GM18907 (cell line): ENCODE results near the gene AP2S1.
"Not testable (repeated sequence)": the region's sequence is repeated elsewhere in the genome, so short reads cannot be mapped to it uniquely, and the experiment has no call there.

Experiments used
- ATAC-seq: cut with Tn5 transposase; IDR thresholded peaks from one replicate; pipeline ENCODE4 v1.9.1; 2021; ENCODE audit warnings: mild to moderate bottlenecking, moderate library complexity; ENCODE audit not compliant: unreplicated experiment

AP2S1 gene

DNA sequence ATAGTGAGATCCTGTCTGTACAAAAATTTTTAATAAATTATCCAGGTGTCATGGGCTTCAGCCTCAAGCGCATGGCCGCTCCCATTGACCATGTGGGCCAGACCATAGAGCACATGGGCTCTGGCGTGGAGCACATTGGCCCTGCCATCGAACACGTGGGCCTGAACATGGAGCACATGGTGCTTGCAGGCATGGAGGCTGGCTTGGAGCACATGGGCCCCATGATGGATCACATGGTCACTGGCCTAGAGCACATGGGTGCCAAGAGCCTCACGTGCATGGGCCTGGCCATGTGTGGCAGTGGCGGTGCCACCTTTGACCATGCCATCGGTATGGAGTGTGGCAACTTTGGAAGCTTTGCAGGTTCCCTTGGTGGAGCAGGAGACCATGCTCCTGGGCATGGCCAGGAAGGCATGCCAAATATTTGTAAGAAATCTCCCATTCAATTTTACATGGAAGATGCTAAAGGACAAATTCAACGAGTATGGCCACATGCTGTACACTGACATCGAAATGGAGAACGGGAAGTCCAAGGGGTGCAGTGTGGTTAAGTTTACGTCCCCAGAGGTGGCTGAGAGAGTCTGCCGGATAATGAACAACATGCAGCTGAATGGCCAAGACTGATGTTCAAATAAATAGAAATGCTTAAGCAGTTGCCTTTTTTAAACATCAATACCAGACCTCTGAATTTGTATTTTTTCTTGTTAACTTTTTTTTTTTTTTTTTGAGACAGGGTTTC is 40.9 kb downstream of the AP2S1 start:
- no peak for ATAC-seq

DNA sequence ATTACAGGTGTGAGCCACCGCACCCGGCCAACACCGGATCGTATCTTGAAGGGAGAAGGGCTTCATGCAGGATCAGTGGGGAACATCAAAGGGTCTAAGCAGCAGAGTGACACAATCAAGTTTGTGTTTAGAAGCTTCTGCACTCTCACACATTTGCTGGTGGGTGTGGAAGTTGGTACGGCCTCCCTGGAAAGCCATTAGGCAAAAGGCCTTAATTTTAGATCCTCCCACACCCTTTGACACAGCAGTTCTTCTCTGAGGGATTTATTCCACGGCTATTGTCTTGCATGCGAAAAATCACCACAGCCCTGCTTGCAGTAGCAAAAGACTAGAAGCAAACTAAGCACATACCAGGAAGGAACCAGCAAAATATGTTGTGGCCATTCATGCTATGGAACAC is 44.0 kb downstream of the AP2S1 start:
- no peak for ATAC-seq

DNA sequence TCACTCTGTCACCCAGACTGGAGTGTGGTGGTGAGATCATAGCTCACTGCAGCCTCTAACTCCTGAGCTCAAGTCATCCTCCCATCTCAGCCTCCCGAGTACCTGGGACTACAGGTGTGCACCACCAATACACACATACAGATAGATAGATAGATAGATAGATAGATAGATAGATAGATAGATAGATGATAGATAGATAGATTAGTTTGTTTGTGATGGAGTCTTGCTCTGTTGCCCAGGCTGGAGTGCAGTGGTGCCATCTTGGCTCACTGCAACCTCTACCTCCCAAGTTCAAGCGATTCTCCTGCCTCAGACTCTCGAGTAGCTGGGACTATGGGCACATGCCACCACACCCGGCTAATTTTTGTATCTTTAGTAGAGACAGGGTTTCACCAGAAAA is 46.2 kb downstream of the AP2S1 start:
- ATAC-seq, result not testable (repeated sequence)

DNA sequence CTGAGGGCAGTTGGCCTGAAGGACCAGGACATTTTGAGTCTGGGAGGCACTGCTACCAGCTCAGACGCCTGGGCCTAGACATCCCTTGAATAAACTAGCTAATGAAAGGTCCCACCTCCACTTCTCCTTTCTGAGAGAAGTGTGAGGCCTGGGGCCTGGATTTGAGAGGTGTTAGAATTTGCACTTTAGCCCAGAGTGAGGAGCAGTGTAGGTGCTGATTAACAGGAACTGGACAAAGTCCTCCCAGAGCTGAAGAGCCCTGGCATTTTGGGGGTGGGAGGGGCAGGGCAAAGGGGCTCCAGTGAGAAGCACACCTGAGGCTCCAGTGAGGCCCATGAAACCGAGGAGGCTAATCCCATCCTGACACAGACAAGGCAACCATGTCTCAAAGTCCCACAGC is 47.1 kb downstream of the AP2S1 start:
- ATAC-seq, result no peak

DNA sequence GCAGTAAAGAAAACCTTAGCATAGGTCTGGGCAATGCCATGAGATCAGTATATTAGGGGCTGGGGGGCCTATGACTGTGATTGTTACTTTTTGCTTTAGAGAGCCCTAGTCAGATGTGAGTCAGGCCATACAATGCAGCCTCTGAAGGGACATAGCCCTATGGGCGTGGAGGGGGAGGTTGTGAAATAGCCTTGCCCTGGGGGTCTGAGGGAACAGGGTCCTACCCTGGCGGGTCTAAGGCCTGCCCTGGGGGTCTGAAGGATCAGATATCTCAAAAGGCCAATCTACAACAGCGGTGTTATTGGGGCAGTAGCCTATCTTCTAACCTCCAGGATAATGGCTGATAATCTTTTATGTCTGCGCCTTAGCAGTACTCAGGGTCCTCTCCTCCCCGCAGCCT is 48.5 kb downstream of the AP2S1 start:
- ATAC-seq, result no peak

DNA sequence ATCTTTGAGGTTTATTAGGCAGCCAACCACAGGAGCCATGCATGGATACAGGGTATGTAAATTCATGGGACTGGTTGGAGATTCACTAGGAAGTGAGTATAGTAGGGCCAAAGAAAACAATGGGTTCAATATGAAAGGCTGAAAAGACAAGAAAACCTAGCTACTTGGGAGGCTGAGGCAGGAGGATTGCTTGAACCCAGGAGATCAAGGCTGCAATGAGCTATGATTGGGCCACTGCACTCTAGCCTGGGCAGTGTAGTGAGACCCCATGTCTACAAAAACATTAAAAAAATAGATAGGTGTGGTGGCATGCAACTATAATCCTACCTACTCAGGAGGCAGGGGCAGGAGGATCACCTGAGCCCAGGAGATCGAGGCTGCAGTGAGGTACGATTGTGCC is 51.9 kb downstream of the AP2S1 start:
- ATAC-seq, result no peak

DNA sequence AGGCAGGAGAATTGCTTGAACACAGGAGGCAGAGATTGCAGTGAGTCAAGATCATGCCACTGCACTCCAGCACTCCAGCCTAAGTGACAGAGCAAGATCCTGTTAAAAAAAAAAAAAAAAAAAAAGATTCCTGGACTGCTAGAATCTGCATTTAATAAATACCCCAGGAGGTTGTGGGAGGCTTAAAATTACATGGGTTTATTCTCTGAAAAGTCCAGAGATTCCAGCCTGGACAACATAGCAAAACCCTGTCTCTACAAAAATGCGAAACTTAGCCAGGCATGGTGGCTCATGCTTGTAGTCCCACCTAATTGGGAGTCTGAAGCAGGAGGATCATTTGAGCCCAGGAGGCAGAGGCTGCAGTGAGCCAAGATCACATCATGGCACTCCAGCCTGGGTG is 52.8 kb downstream of the AP2S1 start:
- ATAC-seq, result no peak

DNA sequence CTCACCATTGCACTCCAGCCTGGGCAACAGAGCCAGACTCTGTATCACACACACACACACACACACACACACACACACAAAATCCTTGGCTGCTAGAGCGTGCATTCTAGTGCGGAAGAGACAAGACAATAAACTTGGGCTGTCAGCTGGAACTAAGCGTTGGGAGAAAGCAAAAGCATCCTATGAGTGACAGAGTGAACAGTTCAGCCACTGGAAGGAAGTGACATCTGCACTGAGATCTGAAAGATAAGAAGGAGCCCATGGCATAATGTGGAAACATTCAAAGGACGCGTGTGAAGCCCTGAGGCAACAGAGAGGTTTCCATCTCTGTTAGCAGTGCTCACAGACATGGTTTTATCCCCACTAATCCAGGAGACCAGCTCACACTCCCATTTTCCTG is 58.7 kb downstream of the AP2S1 start:
- ATAC-seq, result no peak

DNA sequence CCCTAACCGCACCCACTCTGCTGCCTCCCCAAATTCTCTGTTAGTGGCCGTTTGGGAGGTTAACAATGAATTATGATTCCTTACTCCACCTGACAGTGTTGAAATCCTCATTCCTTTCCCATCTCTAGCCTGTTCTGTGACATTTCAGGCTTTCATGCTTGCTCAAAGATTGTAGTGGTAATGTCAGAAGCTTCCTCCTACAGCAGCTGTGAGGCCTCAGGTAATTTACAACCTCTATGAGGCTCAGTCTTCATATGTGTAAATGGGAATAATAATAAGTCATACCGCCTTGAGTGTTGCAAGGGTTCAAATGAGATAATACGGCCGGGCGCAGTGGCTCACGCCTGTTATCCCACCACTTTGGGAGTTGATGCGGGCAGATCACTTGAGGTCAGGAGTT is 61.3 kb downstream of the AP2S1 start:
- no peak for ATAC-seq

DNA sequence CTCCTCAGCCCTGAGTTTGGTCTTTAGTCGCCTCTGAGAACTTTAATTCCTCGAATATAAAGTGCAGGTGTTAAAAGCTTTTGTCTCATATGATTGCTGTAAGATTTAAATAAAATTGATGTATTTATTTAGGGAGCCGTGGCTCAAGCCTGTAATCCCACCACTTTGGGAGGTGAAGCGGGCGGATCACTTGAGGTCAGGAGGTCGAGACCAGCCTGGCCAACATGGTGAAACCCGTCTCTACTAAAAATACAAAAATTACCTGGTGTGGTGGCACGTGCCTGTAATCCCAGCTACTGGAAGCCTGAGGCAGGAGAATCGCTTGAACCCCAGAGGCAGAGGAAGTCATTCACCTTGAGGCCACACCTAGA is 61.7 kb downstream of the AP2S1 start:
- ATAC-seq, result no peak

DNA sequence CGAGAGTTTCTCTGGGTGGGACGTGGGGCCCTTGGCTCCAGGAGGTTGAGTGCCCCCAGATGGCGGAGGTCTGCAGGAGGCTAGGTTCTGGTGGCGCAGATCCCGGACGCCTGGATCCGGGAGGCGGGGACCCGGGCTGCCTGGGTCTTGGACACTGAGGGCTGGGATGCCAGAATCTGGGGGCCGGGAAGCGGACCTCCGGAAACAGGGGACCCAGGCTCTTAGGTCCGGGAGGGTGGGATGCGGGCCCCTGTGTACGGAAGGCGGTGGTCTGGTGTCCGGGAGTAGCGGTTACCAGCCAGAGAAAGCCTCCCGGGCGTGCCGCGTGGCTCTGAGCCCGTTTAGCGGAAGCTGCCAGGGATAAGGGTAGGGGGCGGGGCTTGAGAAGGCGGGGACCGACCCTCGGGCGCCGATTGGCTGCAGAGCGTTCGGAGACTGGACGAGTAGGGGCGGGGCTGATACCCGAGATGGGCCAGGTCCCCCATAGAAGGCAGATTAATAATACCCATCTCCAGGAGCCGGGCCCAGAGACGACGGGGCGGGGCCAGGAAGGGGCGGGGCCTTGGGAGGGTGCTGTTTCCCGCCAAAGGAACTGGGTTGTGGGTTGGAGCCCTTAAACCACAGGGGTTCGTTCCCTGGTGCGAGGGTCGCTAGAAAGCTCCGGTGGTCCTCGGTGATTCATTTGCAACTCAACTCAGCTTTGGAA is 62.2 kb downstream of the AP2S1 start, which contains the start of gene SLC1A5:
Gene SLC1A5, minus strand, starts transcription at position 333 of the 706 bp plus-strand sequence. CDS start 629 bp downstream, outside the sequence.
- peak; percentile 66 for ATAC-seq
